ENCODE results near the gene SEC61B. TPM values are rescaled to one million over a fixed set of nuclear protein-coding genes. Genes with fewer than 3 reads are reported as not detected.

The SEC61B gene
- total RNA-seq, 1 donor from 2014 or later: 230 TPM

GRCh38 chr9:99210572-99210971 lies 11.5 kb upstream of the SEC61B start:
- DNase-seq (ENCODE audit: low read depth): no peak

DNA sequence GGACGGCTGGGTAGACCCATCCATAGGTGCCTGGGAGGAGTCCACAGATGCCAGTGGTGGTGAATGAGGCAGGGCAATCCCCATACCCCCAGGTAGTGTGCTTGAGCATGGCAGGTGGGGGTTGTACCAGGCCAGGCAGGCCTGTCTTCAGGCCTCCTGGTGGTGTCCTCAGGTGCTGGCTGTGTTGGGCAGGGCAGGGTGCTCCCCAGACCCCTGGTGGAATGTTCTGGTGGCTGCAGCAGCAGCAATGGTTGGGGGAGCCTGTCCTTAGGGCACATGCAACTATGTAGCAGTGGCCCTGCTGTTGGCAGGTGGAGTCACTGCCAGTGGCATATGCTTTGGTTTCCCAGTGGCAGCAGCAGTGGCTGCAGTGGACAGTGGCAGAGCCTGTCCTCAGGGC lies 10.3 kb upstream of the SEC61B start:
- Histone ChIP-seq H3K4me3 (ENCODE audit: low read depth, low read length) (no peak overlapping the region), H3K36me3 (ENCODE audit: control insufficient read depth, insufficient read depth, low read length) (no peaks in the 10 kb centered on the region), H3K27me3 (ENCODE audit: control insufficient read depth, insufficient read depth, low read length) (no peaks in the 10 kb centered on the region)
- no peak for DNase-seq (ENCODE audit: low read depth)
- TF ChIP-seq, protein P1, sequence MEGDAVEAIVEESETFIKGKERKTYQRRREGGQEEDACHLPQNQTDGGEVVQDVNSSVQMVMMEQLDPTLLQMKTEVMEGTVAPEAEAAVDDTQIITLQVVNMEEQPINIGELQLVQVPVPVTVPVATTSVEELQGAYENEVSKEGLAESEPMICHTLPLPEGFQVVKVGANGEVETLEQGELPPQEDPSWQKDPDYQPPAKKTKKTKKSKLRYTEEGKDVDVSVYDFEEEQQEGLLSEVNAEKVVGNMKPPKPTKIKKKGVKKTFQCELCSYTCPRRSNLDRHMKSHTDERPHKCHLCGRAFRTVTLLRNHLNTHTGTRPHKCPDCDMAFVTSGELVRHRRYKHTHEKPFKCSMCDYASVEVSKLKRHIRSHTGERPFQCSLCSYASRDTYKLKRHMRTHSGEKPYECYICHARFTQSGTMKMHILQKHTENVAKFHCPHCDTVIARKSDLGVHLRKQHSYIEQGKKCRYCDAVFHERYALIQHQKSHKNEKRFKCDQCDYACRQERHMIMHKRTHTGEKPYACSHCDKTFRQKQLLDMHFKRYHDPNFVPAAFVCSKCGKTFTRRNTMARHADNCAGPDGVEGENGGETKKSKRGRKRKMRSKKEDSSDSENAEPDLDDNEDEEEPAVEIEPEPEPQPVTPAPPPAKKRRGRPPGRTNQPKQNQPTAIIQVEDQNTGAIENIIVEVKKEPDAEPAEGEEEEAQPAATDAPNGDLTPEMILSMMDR (IDR thresholded peaks at IDR 0.05; ENCODE audit: insufficient read depth, low read length, poor library complexity, severe bottlenecking): no peak

More at GRCh38 chr9:99210572-99210971, 11.5 kb upstream of the SEC61B start:
- Histone ChIP-seq H3K36me3 (ENCODE audit: control insufficient read depth, insufficient read depth, low read length) (no peaks in the 10 kb centered on the region), H3K4me3 (ENCODE audit: low read depth, low read length) (no peak overlapping the region), H3K27me3 (ENCODE audit: control insufficient read depth, insufficient read depth, low read length) (no peaks in the 10 kb centered on the region)
- TF ChIP-seq, protein P1 (IDR thresholded peaks at IDR 0.05; ENCODE audit: insufficient read depth, low read length, poor library complexity, severe bottlenecking): no peak

- DNase-seq (ENCODE audit: low read depth): no peak
- no peaks in the 10 kb centered on the region for H3K36me3 ChIP-seq (ENCODE audit: control insufficient read depth, insufficient read depth, low read length)
- H3K4me3 ChIP-seq (ENCODE audit: low read depth, low read length): no peak overlapping the region
- TF ChIP-seq, protein P1 (IDR thresholded peaks at IDR 0.05; ENCODE audit: insufficient read depth, low read length, poor library complexity, severe bottlenecking): no peak
- H3K27me3 ChIP-seq (ENCODE audit: control insufficient read depth, insufficient read depth, low read length): no peaks in the 10 kb centered on the region
These were observed 8.9 kb upstream of the SEC61B start for GRCh38 chr9:99213197-99213596.

GRCh38 chr9:99216073-99216472 lies 6.0 kb upstream of the SEC61B start:
- Histone ChIP-seq H3K36me3 (ENCODE audit: control insufficient read depth, insufficient read depth, low read length) (no peaks in the 10 kb centered on the region), H3K27me3 (ENCODE audit: control insufficient read depth, insufficient read depth, low read length) (no peaks in the 10 kb centered on the region), H3K4me3 (ENCODE audit: low read depth, low read length) (no peak overlapping the region)
- DNase-seq (ENCODE audit: low read depth): no peak
- TF ChIP-seq, protein P1 (IDR thresholded peaks at IDR 0.05; ENCODE audit: insufficient read depth, low read length, poor library complexity, severe bottlenecking): no peak

DNA sequence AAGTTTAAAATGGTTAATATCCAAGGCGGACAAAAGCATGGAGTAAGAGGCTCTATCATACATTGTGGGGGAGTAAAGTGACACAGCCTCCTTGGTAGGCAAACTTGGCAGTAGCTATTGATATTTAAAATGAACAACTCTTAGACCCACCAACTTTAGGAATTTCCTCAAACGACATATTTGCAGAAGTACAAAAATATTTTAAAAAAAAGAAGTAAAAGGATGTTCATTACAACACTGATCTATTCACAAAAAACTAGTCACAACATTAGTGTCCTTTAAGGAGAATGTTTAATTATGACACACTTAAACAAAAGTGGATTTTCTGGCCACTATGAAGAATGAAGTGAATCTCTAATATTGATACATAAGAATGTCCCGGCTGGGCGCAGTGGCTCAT lies 2.1 kb upstream of the SEC61B start:
- no peak overlapping the region for H3K4me3 ChIP-seq (ENCODE audit: low read depth, low read length)
- H3K36me3 ChIP-seq (ENCODE audit: control insufficient read depth, insufficient read depth, low read length): no peaks in the 10 kb centered on the region
- no peaks in the 10 kb centered on the region for H3K27me3 ChIP-seq (ENCODE audit: control insufficient read depth, insufficient read depth, low read length)
- no peak for DNase-seq (ENCODE audit: low read depth)
- TF ChIP-seq, protein P1 (IDR thresholded peaks at IDR 0.05; ENCODE audit: insufficient read depth, low read length, poor library complexity, severe bottlenecking): no peak

- H3K4me3 ChIP-seq (ENCODE audit: low read depth, low read length): peak overlapping the region; percentile 75
- H3K27me3 ChIP-seq (ENCODE audit: control insufficient read depth, insufficient read depth, low read length): no peaks in the 10 kb centered on the region
- no peak for DNase-seq (ENCODE audit: low read depth)
- TF ChIP-seq, protein P1 (IDR thresholded peaks at IDR 0.05; ENCODE audit: insufficient read depth, low read length, poor library complexity, severe bottlenecking): no peak
- H3K36me3 ChIP-seq (ENCODE audit: control insufficient read depth, insufficient read depth, low read length): no peaks in the 10 kb centered on the region
These were observed 839 bp upstream of the SEC61B start for GRCh38 chr9:99221266-99221620.

Data from kidney epithelial cell (primary cell).